Common myeloid progenitor, CD34-positive (primary cell): ENCODE results near the gene NOSTRIN.

ENCODE experiments used
- CTCF ChIA-PET: fragments of 350-600 bp; sonication (Branson Sonifier 250); formaldehyde crosslinking; loops from one replicate; lab custom pipeline; 2021; ENCODE audit warnings: antibody characterized with exemption; lab: Charles Lee
- POLR2A ChIA-PET: fragments of 350-600 bp; sonication (Branson Sonifier 250); formaldehyde crosslinking; loops from one replicate; lab custom pipeline; 2021; ENCODE audit warnings: antibody characterized with exemption; lab: Charles Lee
- DNase-seq, 3 donors: peaks; one replicate each; pipeline versions ENCODE4 v3.0.0 to v3.0.0-alpha.2; 2013
- H3K27ac ChIP-seq, 2 experiments: 1 replicate in 1 of 2; 2 replicates in 1 of 2; pipeline ENCODE4 v1.7.0; 2013; ENCODE audit warnings: inconsistent platforms in 2 of 2, low read length in 2 of 2, mild to moderate bottlenecking in 2 of 2, low read depth in 1 of 2, moderate library complexity in 1 of 2; ENCODE audit not compliant: severe bottlenecking in 2 of 2, insufficient read depth in 1 of 2, poor library complexity in 1 of 2
- H3K27me3 ChIP-seq, 5 experiments: replicated peaks in 2 of 5; 1 replicate in 3 of 5; 2 replicates in 2 of 5; pipeline versions ENCODE4 v1.6.1 to v1.7.0; 2013; ENCODE audit warnings: low read length in 4 of 5, mild to moderate bottlenecking in 2 of 5, moderate library complexity in 2 of 5, inconsistent platforms in 1 of 5; ENCODE audit not compliant: insufficient read depth in 5 of 5, control insufficient read depth in 4 of 5
- H3K36me3 ChIP-seq, 4 experiments: 1 replicate in 2 of 4; 2 replicates in 2 of 4; pipeline versions ENCODE4 v1.6.1 to v1.7.0; 2013; ENCODE audit warnings: low read length in 3 of 4, control low read depth in 1 of 4, mild to moderate bottlenecking in 1 of 4; ENCODE audit not compliant: control insufficient read depth in 4 of 4, insufficient read depth in 4 of 4
- H3K4me1 ChIP-seq, 4 experiments: 1 replicate in 3 of 4; 2 replicates in 1 of 4; pipeline versions ENCODE4 v1.6.1 to v1.7.1; 2013; ENCODE audit warnings: low read length in 3 of 4, mild to moderate bottlenecking in 3 of 4, control low read depth in 1 of 4, inconsistent platforms in 1 of 4, moderate library complexity in 1 of 4; ENCODE audit not compliant: control insufficient read depth in 4 of 4, insufficient read depth in 4 of 4; ENCODE audit errors: control extremely low read depth in 1 of 4
- H3K4me3 ChIP-seq, 7 experiments: 1 replicate in 4 of 7; 2 replicates in 3 of 7; pipeline versions ENCODE4 v1.5.1 to v1.7.0; 2013; ENCODE audit warnings: mild to moderate bottlenecking in 7 of 7, low read length in 6 of 7, moderate library complexity in 6 of 7, inconsistent platforms in 2 of 7, low read depth in 2 of 7, control low read depth in 1 of 7; ENCODE audit not compliant: insufficient read depth in 4 of 7, control insufficient read depth in 1 of 7; ENCODE audit errors: extremely low read depth in 1 of 7
- H3K9me3 ChIP-seq, 5 experiments: 1 replicate in 4 of 5; 2 replicates in 1 of 5; pipeline versions ENCODE4 v1.6.1 to v1.7.1; 2013; ENCODE audit warnings: low read length in 4 of 5, mild to moderate bottlenecking in 2 of 5, inconsistent platforms in 1 of 5, low read depth in 1 of 5, moderate library complexity in 1 of 5; ENCODE audit not compliant: control insufficient read depth in 4 of 5, insufficient read depth in 2 of 5; ENCODE audit errors: control extremely low read depth in 1 of 5
- WGBS: methylation state at CpG from one replicate; pipeline ENCODE4 v1.1.5; 2013; ENCODE audit not compliant: insufficient coverage; 5-methylcytosine and 5-hydroxymethylcytosine counted together

The NOSTRIN gene

GRCh38 chr2:168830958-168831357 lies 28.5 kb downstream of the NOSTRIN start:
- H3K36me3 ChIP-seq = no peaks in the 10 kb centered on the region
- no peaks in the 10 kb centered on the region for H3K4me1 ChIP-seq
- ChIA-PET CTCF (no interaction called here), POLR2A (no interaction called here)
- H3K27ac ChIP-seq = no peak overlapping the region
- no peak overlapping the region for H3K4me3 ChIP-seq
- H3K27me3 ChIP-seq = no peaks in the 10 kb centered on the region
- H3K9me3 ChIP-seq = peaks cover 0 to 9% (median 0%) of the 10 kb centered on the region in 5 experiments
- no peak for DNase-seq

GRCh38 chr2:168831662-168832061 lies 29.2 kb downstream of the NOSTRIN start:
- Histone ChIP-seq H3K4me3 (no peak overlapping the region), H3K27me3 (no peaks in the 10 kb centered on the region), H3K27ac (no peak overlapping the region), H3K4me1 (no peaks in the 10 kb centered on the region), H3K36me3 (no peaks in the 10 kb centered on the region), H3K9me3 (peaks cover 0 to 9% (median 0%) of the 10 kb centered on the region in 5 experiments)
- no peak for DNase-seq
- ChIA-PET CTCF (interaction anchor here (2.1 kb wide), 1 partner anchor 28 kb away, joined by 4 read pairs; no protein-coding TSS in a partner anchor), POLR2A (no interaction called here)

- no peaks in the 10 kb centered on the region for H3K36me3 ChIP-seq
- POLR2A ChIA-PET = no interaction called here
Measured at GRCh38 chr2:168835969-168836368, 33.5 kb downstream of the NOSTRIN start.

GRCh38 chr2:168841445-168841844 lies 39.0 kb downstream of the NOSTRIN start:
- Histone ChIP-seq H3K4me3 (no peak overlapping the region), H3K9me3 (no peaks in the 10 kb centered on the region), H3K36me3 (no peaks in the 10 kb centered on the region), H3K27me3 (no peaks in the 10 kb centered on the region), H3K27ac (no peak overlapping the region), H3K4me1 (no peaks in the 10 kb centered on the region)
- POLR2A ChIA-PET = no interaction called here
- WGBS = 100% methylated on average over 1 of the region's 2 CpGs
- CTCF ChIA-PET = no interaction called here
- no peak for DNase-seq

More at GRCh38 chr2:168835969-168836368, 33.5 kb downstream of the NOSTRIN start:
- peaks cover 0 to 7% (median 0%) of the 10 kb centered on the region in 5 experiments for H3K9me3 ChIP-seq
- H3K4me3 ChIP-seq = no peak overlapping the region
- WGBS = 92% methylated on average over 2 of the region's 2 CpGs
- no peaks in the 10 kb centered on the region for H3K4me1 ChIP-seq
- H3K27me3 ChIP-seq = no peaks in the 10 kb centered on the region
- CTCF ChIA-PET = interaction anchor here (0.8 to 2.3 kb wide), 3 partner anchors 10 to 312 kb away, joined by 3 to 6 read pairs (median 3); no protein-coding TSS in a partner anchor
- DNase-seq = no peak
- H3K27ac ChIP-seq = no peak overlapping the region

GRCh38 chr2:168843253-168843652 lies 40.8 kb downstream of the NOSTRIN start:
- ChIA-PET CTCF (no interaction called here), POLR2A (no interaction called here)
- 100% methylated on average over 3 of the region's 3 CpGs for WGBS
- Histone ChIP-seq H3K27me3 (no peaks in the 10 kb centered on the region), H3K9me3 (no peaks in the 10 kb centered on the region), H3K4me1 (no peaks in the 10 kb centered on the region), H3K36me3 (no peaks in the 10 kb centered on the region), H3K4me3 (no peak overlapping the region), H3K27ac (no peak overlapping the region)
- no peak for DNase-seq

- no peaks in the 10 kb centered on the region for H3K27me3 ChIP-seq
- no peaks in the 10 kb centered on the region for H3K9me3 ChIP-seq
- 100% methylated on average over 3 of the region's 3 CpGs for WGBS
- DNase-seq = peak in 1 of 3 donors; percentile 18
- POLR2A ChIA-PET = no interaction called here
- no peak overlapping the region for H3K27ac ChIP-seq
- H3K4me1 ChIP-seq = peaks cover 0 to 20% (median 7%) of the 10 kb centered on the region in 4 experiments
- H3K36me3 ChIP-seq = peaks cover 0 to 6% (median 0%) of the 10 kb centered on the region in 4 experiments
- CTCF ChIA-PET = no interaction called here
- H3K4me3 ChIP-seq = no peak overlapping the region
Measured at GRCh38 chr2:168848225-168848624, 45.8 kb downstream of the NOSTRIN start.

- WGBS = no CpG with 5 or more reads among the region's 2 CpGs
- POLR2A ChIA-PET = interaction anchor here (0.6 kb wide), 1 partner anchor 505 kb away, joined by 3 read pairs; no protein-coding TSS in a partner anchor
- Histone ChIP-seq H3K4me3 (no peak overlapping the region), H3K36me3 (peaks cover 0 to 6% (median 0%) of the 10 kb centered on the region in 4 experiments), H3K4me1 (peaks cover 0 to 20% (median 7%) of the 10 kb centered on the region in 4 experiments), H3K27me3 (no peaks in the 10 kb centered on the region), H3K9me3 (no peaks in the 10 kb centered on the region), H3K27ac (no peak overlapping the region)
- peak; percentile 86 to 94 (median 94) for DNase-seq
- CTCF ChIA-PET = interaction anchor here (0.9 kb wide), 1 partner anchor 505 kb away, joined by 3 read pairs; no protein-coding TSS in a partner anchor
Measured at GRCh38 chr2:168849610-168850009, 47.2 kb downstream of the NOSTRIN start.
